Mammary epithelial cell (primary cell): ENCODE data around the gene CALCR.

Experiments
- EZH2 ChIP-seq: IDR thresholded peaks from 2 replicates; pipeline ENCODE4 v1.6.1; 2012; ENCODE audit warnings: low read length, inconsistent platforms, borderline replicate concordance
- TF ChIP-seq, protein P1 (sequence below), 2 donors: IDR thresholded peaks in 1 of 2; conservative IDR thresholded peaks in 1 of 2; 2 replicates each; pipeline ENCODE4 v1.5.1; 2011 to 2012; ENCODE audit warnings: inconsistent platforms in 2 of 2, low read length in 2 of 2, mild to moderate bottlenecking in 2 of 2, control low read depth in 1 of 2, low read depth in 1 of 2; ENCODE audit not compliant: insufficient read depth in 1 of 2; ENCODE audit errors: extremely low read depth in 1 of 2

- TF ChIP-seq, protein P1, sequence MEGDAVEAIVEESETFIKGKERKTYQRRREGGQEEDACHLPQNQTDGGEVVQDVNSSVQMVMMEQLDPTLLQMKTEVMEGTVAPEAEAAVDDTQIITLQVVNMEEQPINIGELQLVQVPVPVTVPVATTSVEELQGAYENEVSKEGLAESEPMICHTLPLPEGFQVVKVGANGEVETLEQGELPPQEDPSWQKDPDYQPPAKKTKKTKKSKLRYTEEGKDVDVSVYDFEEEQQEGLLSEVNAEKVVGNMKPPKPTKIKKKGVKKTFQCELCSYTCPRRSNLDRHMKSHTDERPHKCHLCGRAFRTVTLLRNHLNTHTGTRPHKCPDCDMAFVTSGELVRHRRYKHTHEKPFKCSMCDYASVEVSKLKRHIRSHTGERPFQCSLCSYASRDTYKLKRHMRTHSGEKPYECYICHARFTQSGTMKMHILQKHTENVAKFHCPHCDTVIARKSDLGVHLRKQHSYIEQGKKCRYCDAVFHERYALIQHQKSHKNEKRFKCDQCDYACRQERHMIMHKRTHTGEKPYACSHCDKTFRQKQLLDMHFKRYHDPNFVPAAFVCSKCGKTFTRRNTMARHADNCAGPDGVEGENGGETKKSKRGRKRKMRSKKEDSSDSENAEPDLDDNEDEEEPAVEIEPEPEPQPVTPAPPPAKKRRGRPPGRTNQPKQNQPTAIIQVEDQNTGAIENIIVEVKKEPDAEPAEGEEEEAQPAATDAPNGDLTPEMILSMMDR (conservative IDR thresholded peaks at IDR 0.05 in 1 of 2, IDR thresholded peaks at IDR 0.05 in 1 of 2; ENCODE audit: extremely low read depth in 1 of 2, insufficient read depth in 1 of 2, low read depth in 1 of 2, low read length in 2 of 2): no peak
- no peak for TF ChIP-seq EZH2
Observed at GRCh38 chr7:93407239-93407638, 167.3 kb downstream of the CALCR start.
